Activated T-helper 2 cell treated with anti-CD3 and anti-CD28 coated beads, Interferon-gamma antibody, Interleukin-2, Interleukin-4, amounts not matched to agents 10 μg/mL and 5 μg/mL and 100 μg/mL, durations not matched to agents 14 hours and 24 hours and 36 hours (primary cell): ENCODE measurements around the gene LRRC74B. TPM values are rescaled to one million over a fixed set of nuclear protein-coding genes. Genes with fewer than 3 reads are reported as not detected.

Experiments used
- DNase-seq: peaks from one replicate; pipeline ENCODE4 v3.0.0; 2021; ENCODE audit warnings: low spot score
- H3K27ac Mint-ChIP-seq: one replicate; pipeline ENCODE4 v1.8.0; 2021; ENCODE audit warnings: mixed read lengths
- H3K27me3 Mint-ChIP-seq: one replicate; pipeline ENCODE4 v1.8.0; 2021; ENCODE audit warnings: low read depth, mixed read lengths
- H3K36me3 Mint-ChIP-seq: one replicate; pipeline ENCODE4 v1.8.0; 2021; ENCODE audit warnings: low read depth, mixed read lengths
- H3K4me1 Mint-ChIP-seq: one replicate; pipeline ENCODE4 v1.8.0; 2021; ENCODE audit warnings: low read depth, mixed read lengths
- H3K4me3 Mint-ChIP-seq: one replicate; pipeline ENCODE4 v1.8.0; 2021; ENCODE audit warnings: low read depth, mild to moderate bottlenecking, moderate library complexity, mixed read lengths
- H3K9me3 Mint-ChIP-seq: one replicate; pipeline ENCODE4 v1.8.0; 2021; ENCODE audit warnings: mixed read lengths
- intact Hi-C: fragments of 100-400 bp; cut with micrococcal nuclease; formaldehyde crosslinking; loops from one replicate; pipeline ENCODE4 v1.15.1; 2023
- total RNA-seq: library from RNA; stranded (reverse); gene quantifications from 2 replicates; pipeline ENCODE4 v1.2.3, GENCODE V29; 2022

LRRC74B gene
- total RNA-seq, 1 donor from 2014 or later, result not detected

GRCh38 chr22:21018314-21018713, 27.4 kb upstream of the LRRC74B start:
- intact Hi-C loops, result no loop called here
- Mint-ChIP-seq H3K27me3 (peaks cover 3% of the 10 kb centered on the region), H3K27ac (no peak overlapping the region), H3K4me3 (no peak overlapping the region), H3K9me3 (no peaks in the 10 kb centered on the region), H3K4me1 (peaks cover 10% of the 10 kb centered on the region), H3K36me3 (no peaks in the 10 kb centered on the region)
- no peak for DNase-seq

- Mint-ChIP-seq H3K9me3 (no peaks in the 10 kb centered on the region), H3K4me3 (no peak overlapping the region), H3K27me3 (no peaks in the 10 kb centered on the region), H3K36me3 (no peaks in the 10 kb centered on the region), H3K27ac (no peak overlapping the region), H3K4me1 (peaks cover 10% of the 10 kb centered on the region)
- intact Hi-C loops, result no loop called here
- no peak for DNase-seq
These were observed 24.8 kb upstream of the LRRC74B start for GRCh38 chr22:21020802-21021429.

GRCh38 chr22:21022507-21022906, 23.2 kb upstream of the LRRC74B start:
- Mint-ChIP-seq H3K27me3 (no peaks in the 10 kb centered on the region), H3K9me3 (no peaks in the 10 kb centered on the region), H3K27ac (no peak overlapping the region), H3K4me3 (no peak overlapping the region), H3K36me3 (no peaks in the 10 kb centered on the region), H3K4me1 (peaks cover 10% of the 10 kb centered on the region)
- no peak for DNase-seq
- intact Hi-C loops, result no loop called here

- Mint-ChIP-seq H3K27me3 (no peaks in the 10 kb centered on the region), H3K9me3 (no peaks in the 10 kb centered on the region), H3K4me1 (peaks cover 10% of the 10 kb centered on the region), H3K27ac (no peak overlapping the region), H3K4me3 (no peak overlapping the region), H3K36me3 (no peaks in the 10 kb centered on the region)
- DNase-seq, result no peak
- intact Hi-C loops, result no loop called here
These were observed 22.7 kb upstream of the LRRC74B start for GRCh38 chr22:21022955-21023614.

- Mint-ChIP-seq H3K36me3 (no peaks in the 10 kb centered on the region), H3K27me3 (no peaks in the 10 kb centered on the region), H3K9me3 (no peaks in the 10 kb centered on the region), H3K4me3 (no peak overlapping the region), H3K4me1 (peaks cover 10% of the 10 kb centered on the region), H3K27ac (no peak overlapping the region)
- DNase-seq, result no peak
- intact Hi-C loops, result no loop called here
These were observed 20.5 kb upstream of the LRRC74B start for GRCh38 chr22:21025266-21025665.

- Mint-ChIP-seq H3K27ac (no peak overlapping the region), H3K27me3 (peaks cover 4% of the 10 kb centered on the region), H3K36me3 (no peaks in the 10 kb centered on the region), H3K4me3 (no peak overlapping the region), H3K9me3 (no peaks in the 10 kb centered on the region), H3K4me1 (peaks cover 10% of the 10 kb centered on the region)
- DNase-seq, result no peak
- intact Hi-C loops, result no loop called here
These were observed 19.7 kb upstream of the LRRC74B start for GRCh38 chr22:21025763-21026755.

GRCh38 chr22:21026783-21027692, 18.7 kb upstream of the LRRC74B start:
- intact Hi-C loops, result no loop called here
- H3K4me1 Mint-ChIP-seq, result peaks cover 10% of the 10 kb centered on the region
- H3K27ac Mint-ChIP-seq, result no peak overlapping the region
- no peaks in the 10 kb centered on the region for H3K9me3 Mint-ChIP-seq
- no peak for DNase-seq
- H3K4me3 Mint-ChIP-seq, result no peak overlapping the region
- peaks cover 10% of the 10 kb centered on the region for H3K27me3 Mint-ChIP-seq
- no peaks in the 10 kb centered on the region for H3K36me3 Mint-ChIP-seq

GRCh38 chr22:21028277-21029251, 17.2 kb upstream of the LRRC74B start:
- DNase-seq, result no peak
- H3K4me1 Mint-ChIP-seq, result peaks cover 10% of the 10 kb centered on the region
- intact Hi-C loops, result no loop called here
- no peaks in the 10 kb centered on the region for H3K36me3 Mint-ChIP-seq
- no peaks in the 10 kb centered on the region for H3K9me3 Mint-ChIP-seq
- H3K4me3 Mint-ChIP-seq, result no peak overlapping the region
- no peak overlapping the region for H3K27ac Mint-ChIP-seq
- H3K27me3 Mint-ChIP-seq, result peaks cover 17% of the 10 kb centered on the region

- Mint-ChIP-seq H3K4me3 (no peak overlapping the region), H3K4me1 (peaks cover 10% of the 10 kb centered on the region)
These were observed 16.2 kb upstream of the LRRC74B start for GRCh38 chr22:21029486-21030025.

GRCh38 chr22:21030032-21030431, 15.7 kb upstream of the LRRC74B start:
- Mint-ChIP-seq H3K9me3 (no peaks in the 10 kb centered on the region), H3K4me1 (peaks cover 8% of the 10 kb centered on the region), H3K4me3 (no peak overlapping the region), H3K27me3 (peaks cover 22% of the 10 kb centered on the region), H3K36me3 (no peaks in the 10 kb centered on the region), H3K27ac (no peak overlapping the region)
- no peak for DNase-seq
- intact Hi-C loops, result no loop called here

More at GRCh38 chr22:21029486-21030025, 16.2 kb upstream of the LRRC74B start:
- intact Hi-C loops, result no loop called here
- Mint-ChIP-seq H3K27ac (no peak overlapping the region), H3K9me3 (no peaks in the 10 kb centered on the region), H3K36me3 (no peaks in the 10 kb centered on the region), H3K27me3 (peaks cover 22% of the 10 kb centered on the region)
- DNase-seq, result no peak
